Progenitor cell of endocrine pancreas (in vitro differentiated cells): ENCODE data around the gene PPM1J. TPM values are rescaled to one million over a fixed set of nuclear protein-coding genes. Genes with fewer than 3 reads are reported as not detected.

Experiments
- DNase-seq: peaks from one replicate; pipeline ENCODE4 v3.0.0; 2021; ENCODE audit warnings: low spot score; ENCODE audit not compliant: unreplicated experiment
- H3K27ac Mint-ChIP-seq: 2 replicates; pipeline ENCODE4 v1.8.0; 2021; ENCODE audit warnings: mild to moderate bottlenecking, moderate library complexity, mixed read lengths
- H3K27me3 Mint-ChIP-seq: 2 replicates; pipeline ENCODE4 v1.8.0; 2021; ENCODE audit warnings: mixed read lengths
- H3K36me3 Mint-ChIP-seq: 2 replicates; pipeline ENCODE4 v1.8.0; 2022; ENCODE audit warnings: mixed read lengths; ENCODE audit not compliant: insufficient read depth
- H3K4me1 Mint-ChIP-seq: 2 replicates; pipeline ENCODE4 v1.8.0; 2021; ENCODE audit warnings: low read depth, mixed read lengths
- H3K4me3 Mint-ChIP-seq: 2 replicates; pipeline ENCODE4 v1.8.0; 2021; ENCODE audit warnings: low read depth, mild to moderate bottlenecking, moderate library complexity, mixed read lengths
- H3K9me3 Mint-ChIP-seq: 2 replicates; pipeline ENCODE4 v1.8.0; 2021; ENCODE audit warnings: low read depth, mixed read lengths
- CTCF ChIP-seq: fragments of 200-600 bp; sonication (generic); IDR thresholded peaks from one replicate; pipeline ENCODE4 v1.5.0; 2021; ENCODE audit warnings: antibody characterized with exemption, mild to moderate bottlenecking; ENCODE audit not compliant: unreplicated experiment
- total RNA-seq: library from RNA; stranded (reverse); gene quantifications from 2 replicates; pipeline ENCODE4 v1.2.1, GENCODE V29; 2021

Gene PPM1J
- total RNA-seq, 1 donor from 2014 or later, result 0.43 TPM

DNA sequence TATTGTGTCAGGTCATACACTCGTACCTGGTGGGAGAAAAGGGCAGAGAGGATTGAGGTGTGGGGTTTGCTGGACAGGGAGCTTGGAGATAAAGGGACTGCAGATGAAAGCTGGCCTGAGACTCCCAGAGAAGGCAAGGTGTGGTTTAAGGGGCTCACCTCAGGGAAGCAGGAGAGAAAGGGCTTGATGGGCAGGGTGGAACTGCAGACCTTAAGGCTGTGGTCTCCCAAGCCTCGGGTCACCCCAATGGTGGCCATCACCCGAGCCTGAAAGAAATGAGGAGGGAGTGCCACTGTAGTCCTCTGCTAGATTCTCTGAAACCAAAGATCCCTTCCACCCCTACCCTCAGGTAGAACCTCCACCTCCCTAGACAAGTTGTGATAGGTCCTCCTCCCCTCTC, 4.5 kb downstream of the PPM1J start:
- Mint-ChIP-seq H3K36me3 (no peaks in the 10 kb centered on the region), H3K9me3 (no peaks in the 10 kb centered on the region), H3K27me3 (peaks cover 74% of the 10 kb centered on the region), H3K4me1 (peaks cover 12% of the 10 kb centered on the region), H3K4me3 (no peak overlapping the region), H3K27ac (no peak overlapping the region)
- DNase-seq, result no peak
- no peak for TF ChIP-seq CTCF

DNA sequence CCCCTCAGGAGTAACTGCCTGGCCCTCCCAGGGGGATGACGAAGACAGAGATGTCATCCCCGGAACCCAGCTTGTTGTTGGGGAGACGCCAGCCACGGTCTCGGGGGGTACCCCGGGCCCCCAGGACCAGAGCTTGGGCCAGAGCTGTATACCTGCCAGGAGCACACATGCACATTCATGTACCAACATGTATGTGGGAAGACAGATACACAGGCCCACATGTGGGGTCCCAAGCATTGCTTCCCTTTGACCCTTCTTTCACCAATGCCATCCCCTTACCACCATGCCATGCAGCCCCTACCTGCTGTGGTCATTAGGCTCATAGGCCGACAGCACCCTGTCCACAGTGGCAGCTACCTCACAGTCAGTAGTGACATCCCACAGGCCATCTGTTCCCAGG, 5.0 kb downstream of the PPM1J start:
- no peak for DNase-seq
- H3K9me3 Mint-ChIP-seq, result no peaks in the 10 kb centered on the region
- no peak overlapping the region for H3K27ac Mint-ChIP-seq
- peaks cover 74% of the 10 kb centered on the region for H3K27me3 Mint-ChIP-seq
- no peak overlapping the region for H3K4me3 Mint-ChIP-seq
- peaks cover 15% of the 10 kb centered on the region for H3K4me1 Mint-ChIP-seq
- TF ChIP-seq CTCF, result no peak
- H3K36me3 Mint-ChIP-seq, result no peaks in the 10 kb centered on the region

DNA sequence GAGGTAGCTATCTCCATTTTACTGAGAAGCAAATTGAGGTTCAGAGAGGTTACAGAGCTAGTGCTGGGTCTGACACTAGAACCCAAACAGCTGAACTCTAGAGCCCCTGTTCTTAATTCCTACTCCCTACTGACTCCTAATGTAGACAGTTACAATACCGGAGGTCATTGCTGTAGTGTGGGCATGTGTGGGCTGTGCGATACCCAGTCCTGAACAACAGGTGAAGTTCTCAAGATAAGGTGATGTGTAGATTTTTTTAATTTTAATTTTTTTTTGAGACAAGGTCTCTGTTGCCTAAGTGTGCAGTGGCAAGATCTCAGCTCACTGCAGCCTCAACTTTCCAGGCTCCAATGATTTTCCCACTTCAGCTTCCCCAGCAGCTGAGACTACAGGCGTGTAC, 6.6 kb downstream of the PPM1J start:
- Mint-ChIP-seq H3K36me3 (no peaks in the 10 kb centered on the region), H3K9me3 (no peaks in the 10 kb centered on the region), H3K27ac (no peak overlapping the region), H3K27me3 (peaks cover 61% of the 10 kb centered on the region), H3K4me1 (peaks cover 23% of the 10 kb centered on the region), H3K4me3 (no peak overlapping the region)
- no peak for TF ChIP-seq CTCF
- no peak for DNase-seq

- H3K27me3 Mint-ChIP-seq, result peaks cover 57% of the 10 kb centered on the region
- no peak for DNase-seq
- H3K36me3 Mint-ChIP-seq, result no peaks in the 10 kb centered on the region
- no peak overlapping the region for H3K27ac Mint-ChIP-seq
- TF ChIP-seq CTCF, result no peak
- H3K9me3 Mint-ChIP-seq, result no peaks in the 10 kb centered on the region
- peaks cover 26% of the 10 kb centered on the region for H3K4me1 Mint-ChIP-seq
- H3K4me3 Mint-ChIP-seq, result peak overlapping the region; percentile 72
Observed at GRCh38 chr1:112708002-112708448, 7.1 kb downstream of the PPM1J start.

DNA sequence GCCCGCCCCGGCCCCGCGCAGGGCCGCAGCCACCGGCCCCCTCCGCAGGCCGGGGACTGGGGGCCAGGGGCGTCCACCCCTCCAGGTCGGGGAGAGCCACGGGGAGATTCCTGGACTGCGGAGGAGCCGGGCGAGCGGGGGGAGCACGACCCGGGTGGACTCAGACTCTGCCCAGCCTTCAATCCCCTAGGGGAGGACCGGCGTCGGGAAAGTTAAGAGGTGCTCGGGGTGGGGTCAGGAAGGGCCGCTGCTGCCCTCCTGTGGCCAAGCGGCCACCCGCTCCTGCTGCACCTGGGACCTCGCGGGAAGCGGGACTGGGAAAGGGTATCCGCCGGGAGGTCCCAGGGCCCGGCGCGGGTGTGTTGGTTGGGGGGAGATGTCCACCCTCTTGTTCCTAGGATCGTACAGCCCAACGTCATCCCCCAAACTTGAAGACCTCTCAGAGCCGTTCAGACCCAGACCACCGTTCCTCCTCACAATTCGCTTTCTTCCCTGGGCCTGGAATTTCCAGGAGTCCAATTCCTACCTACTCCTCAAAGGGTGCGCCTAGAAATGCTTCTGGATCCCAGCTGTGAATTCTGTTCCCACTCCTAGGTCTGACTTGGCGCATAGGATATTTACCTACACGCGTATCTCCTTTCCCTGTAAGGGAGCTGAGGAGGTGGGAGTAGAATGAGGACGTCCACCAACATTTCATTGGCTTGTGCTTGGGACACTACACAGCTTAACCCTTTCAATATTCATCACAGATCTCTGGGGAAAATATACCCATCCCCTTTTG, 7.7 kb downstream of the PPM1J start:
- DNase-seq, result peak; percentile 82
- H3K9me3 Mint-ChIP-seq, result no peaks in the 10 kb centered on the region
- H3K27ac Mint-ChIP-seq, result peak overlapping the region; percentile 78
- peak overlapping the region; percentile 72 for H3K4me3 Mint-ChIP-seq
- H3K36me3 Mint-ChIP-seq, result no peaks in the 10 kb centered on the region
- TF ChIP-seq CTCF, result peak; percentile 89
- peaks cover 50% of the 10 kb centered on the region for H3K27me3 Mint-ChIP-seq
- peaks cover 27% of the 10 kb centered on the region for H3K4me1 Mint-ChIP-seq
